Left renal cortex interstitium (tissue), 4 donors: Measurements from ENCODE around the gene FLII. TPM values are rescaled to one million over a fixed set of nuclear protein-coding genes. Genes with fewer than 3 reads are reported as not detected.
A peak's percentile ranks its signal among the peaks of the same experiment; 100 is the strongest.
"Not testable (repeated sequence)": the region's sequence is repeated elsewhere in the genome, so short reads cannot be mapped to it uniquely, and the experiment has no call there.

ENCODE experiments used
- DNase-seq, 4 donors: peaks; one replicate each; pipeline ENCODE4 v3.0.0-alpha.2; 2013; ENCODE audit warnings: low read depth in 4 of 4, low spot score in 2 of 4, missing footprints in 1 of 4
- polyA plus RNA-seq, 4 donors: library from polyadenylated mRNA; unstranded; fragments of 120-200 nt; gene quantifications; one replicate each; pipeline ENCODE4 v1.2.1, GENCODE V29; 2013; ENCODE audit not compliant: insufficient read length in 4 of 4

FLII gene
- polyA plus RNA-seq, 4 donors = 131 to 159 (median 140) TPM

- DNase-seq = peak in 3 of 4 donors; percentile 83 to 91 (median 89)
These were observed 33.4 kb downstream of the FLII start, which contains the start of gene LLGL1 for GRCh38 chr17:18225121-18225641. Gene LLGL1, plus strand, starts transcription at chr17:18225635. Its CDS starts 48 bp downstream, at chr17:18225683.

- no peak for DNase-seq
These were observed 34.0 kb downstream of the FLII start for GRCh38 chr17:18224387-18225120.

GRCh38 chr17:18224053-18224386 is 34.5 kb downstream of the FLII start:
- DNase-seq = no peak

- DNase-seq = no peak
These were observed 39.7 kb downstream of the FLII start for GRCh38 chr17:18218756-18219415.

- DNase-seq = no peak
These were observed 41.0 kb downstream of the FLII start for GRCh38 chr17:18217412-18218015.

- DNase-seq = not testable (repeated sequence)
These were observed 41.6 kb downstream of the FLII start for GRCh38 chr17:18216906-18217305.

GRCh38 chr17:18213666-18214270 is 44.8 kb downstream of the FLII start:
- DNase-seq = no peak

GRCh38 chr17:18208092-18208491 is 50.4 kb downstream of the FLII start:
- no peak for DNase-seq

GRCh38 chr17:18206962-18207361 is 51.6 kb downstream of the FLII start:
- DNase-seq = no peak

- no peak for DNase-seq
These were observed 52.7 kb downstream of the FLII start for GRCh38 chr17:18205861-18206260.

GRCh38 chr17:18203308-18203707 is 55.2 kb downstream of the FLII start:
- no peak for DNase-seq

- DNase-seq = no peak
These were observed 57.4 kb downstream of the FLII start for GRCh38 chr17:18201108-18201507.

- no peak for DNase-seq
These were observed 60.0 kb downstream of the FLII start for GRCh38 chr17:18198530-18198929.

GRCh38 chr17:18197535-18198194 is 60.9 kb downstream of the FLII start:
- DNase-seq = no peak

GRCh38 chr17:18195246-18195645 is 63.3 kb downstream of the FLII start:
- no peak for DNase-seq

Other genes with a start within 250 kb of the FLII start
- 10 to 100 TPM; 23.6 to 33.8 (median 27.2) TPM for gene ATPAF2, start 219.6 kb downstream of the FLII start, polyA plus RNA-seq
- 10 to 100 TPM; 11.4 to 18.9 (median 14.6) TPM for gene GID4, start 219.3 kb downstream of the FLII start, polyA plus RNA-seq
- gene DRG2, start 170.8 kb downstream of the FLII start, polyA plus RNA-seq = 10 to 100 TPM; 34.0 to 46.9 (median 40.4) TPM
- 1 to 10 TPM; 1.9 to 5.3 (median 3.2) TPM for gene MYO15A, start 150.0 kb downstream of the FLII start, polyA plus RNA-seq
- gene ALKBH5, start 74.9 kb downstream of the FLII start, polyA plus RNA-seq = 10 to 100 TPM; 66.3 to 71.3 (median 69.4) TPM
- gene LLGL1, start 33.1 kb downstream of the FLII start, polyA plus RNA-seq = 10 to 100 TPM; 25.7 to 41.7 (median 35.9) TPM
- 10 to 100 TPM; 14.7 to 22.5 (median 18.9) TPM for gene MIEF2, start 1.9 kb upstream of the FLII start, polyA plus RNA-seq
- 10 to 100 TPM; 38.1 to 60.8 (median 45.2) TPM for gene TOP3A, start 56.3 kb upstream of the FLII start, polyA plus RNA-seq
- 10 to 100 TPM; 14.4 to 18.5 (median 15.8) TPM for gene SMCR8, start 56.6 kb upstream of the FLII start, polyA plus RNA-seq
- gene SHMT1, start 104.8 kb upstream of the FLII start, polyA plus RNA-seq = 10 to 100 TPM; 52.5 to 64.1 (median 58.9) TPM
- gene EVPLL, start 119.0 kb upstream of the FLII start, polyA plus RNA-seq = under 1 TPM in 3 of 4 donors, not detected in 1; 0.74 to 0.97 (median 0.83) TPM
- not detected for gene LGALS9C, start 218.1 kb upstream of the FLII start, polyA plus RNA-seq